Stimulated activated CD8-positive, alpha-beta memory T cell treated with anti-CD3 and anti-CD28 coated beads, Interleukin-12 subunit alpha, Interleukin-12 subunit beta, amount 100 ng/mL, for 4 hours (primary cell): Measurements from ENCODE around the gene CCNA1.

ENCODE experiments used
- DNase-seq: peaks from one replicate; pipeline ENCODE4 v3.0.0-alpha.2; 2020; ENCODE audit warnings: low read depth

Gene CCNA1

GRCh38 chr13:36432106-36432544 is at the start of gene CCNA1:
TSS of gene CCNA1 (plus strand) at chr13:36432495. CDS start at chr13:36433057, 562 bp downstream.
- DNase-seq: no peak

DNA sequence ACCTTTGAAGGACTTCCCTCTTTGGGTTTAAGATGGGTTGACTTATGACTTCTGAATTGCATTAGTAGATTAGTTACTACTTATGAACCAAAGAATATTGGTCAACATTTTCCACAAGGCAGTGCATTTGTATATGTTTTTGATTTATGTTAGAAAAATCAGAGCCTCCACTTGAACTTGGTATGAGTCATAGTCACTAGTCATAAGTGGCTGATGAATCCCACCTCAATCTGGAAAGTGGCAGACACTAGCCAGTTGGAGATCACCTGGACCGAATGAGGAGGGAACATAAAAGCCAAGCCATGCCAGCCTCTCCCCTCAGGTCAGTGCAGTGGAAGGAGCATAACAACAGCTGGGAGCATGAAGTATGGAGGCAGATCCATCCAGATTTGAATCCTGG is 46.8 kb upstream of the CCNA1 start:
- no peak for DNase-seq

DNA sequence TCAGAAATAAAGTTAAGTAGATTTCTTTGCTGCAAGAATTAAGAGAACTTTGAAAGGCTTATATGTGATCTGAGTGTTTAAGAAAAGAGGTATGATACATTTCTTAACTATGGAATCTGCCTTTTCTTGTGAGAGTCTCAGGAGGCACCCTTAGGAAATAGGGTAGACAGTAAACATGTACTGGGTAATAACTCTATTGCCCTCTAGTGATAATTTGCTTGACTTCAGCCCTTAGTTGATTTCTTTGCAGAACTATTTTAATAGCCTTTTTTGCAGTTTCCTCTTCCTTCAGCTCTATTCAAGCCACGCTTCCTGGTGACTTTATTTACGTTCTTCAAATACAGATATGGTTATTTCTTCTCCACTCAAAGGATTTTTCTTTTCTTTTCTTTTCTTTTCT is 37.0 kb upstream of the CCNA1 start:
- no peak for DNase-seq

DNA sequence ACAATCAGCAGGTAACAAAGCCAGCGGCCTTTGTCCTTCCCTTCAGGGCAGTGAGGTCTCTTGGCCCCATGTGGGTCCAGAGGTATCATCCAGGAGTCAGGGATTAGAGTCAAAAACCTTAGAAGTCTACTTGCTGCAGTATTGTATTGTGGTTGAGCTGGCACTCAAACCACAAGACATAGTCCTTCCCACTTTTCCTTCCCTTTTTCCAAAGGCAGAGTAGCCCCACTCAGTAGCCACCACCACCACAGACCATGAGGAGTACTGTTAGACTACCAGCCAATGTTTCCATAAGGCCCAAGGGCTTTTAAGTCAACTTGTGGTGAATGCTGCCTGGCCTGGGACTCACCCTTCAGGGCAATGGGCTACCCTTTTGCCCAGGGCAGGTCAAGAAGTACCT is 27.1 kb upstream of the CCNA1 start:
- DNase-seq: no peak

DNA sequence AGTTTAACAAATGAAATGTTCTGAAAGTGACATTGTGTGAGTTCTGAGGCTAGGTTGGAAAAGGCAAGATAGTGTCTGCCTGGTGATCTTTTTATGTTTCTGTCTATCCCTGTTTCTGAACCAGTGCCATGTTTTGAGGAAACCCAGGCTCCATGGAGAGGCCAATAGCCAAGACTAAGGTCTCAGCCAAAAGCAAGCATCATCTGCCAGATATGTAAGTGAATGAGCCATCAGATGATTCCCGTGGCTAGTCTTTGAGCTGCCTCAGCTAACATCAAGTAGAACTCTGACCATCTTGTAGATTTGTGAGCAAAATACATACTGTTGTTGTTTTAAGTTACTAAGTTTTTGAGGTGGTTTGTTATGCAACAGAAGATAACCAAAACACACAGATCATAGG is 19.6 kb upstream of the CCNA1 start:
- DNase-seq: no peak

DNA sequence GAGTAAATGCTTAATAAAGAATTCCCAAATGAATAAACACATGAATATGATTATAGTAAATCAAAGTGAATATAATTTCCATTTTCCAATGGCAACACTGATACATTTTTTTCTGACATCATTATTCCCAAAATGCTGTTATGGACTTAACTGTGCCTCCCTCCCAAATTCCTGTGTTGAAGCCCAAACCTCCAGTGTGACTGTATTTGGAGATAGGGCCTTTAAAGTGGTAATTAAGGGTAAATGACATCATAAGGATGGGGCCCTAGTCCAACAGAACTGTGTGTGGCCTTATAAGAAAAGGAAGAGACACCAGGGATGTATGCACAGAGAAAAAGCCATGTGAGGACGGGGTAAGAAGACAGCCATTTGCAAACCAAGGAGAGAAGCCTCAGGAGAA is 19.1 kb upstream of the CCNA1 start:
- no peak for DNase-seq

GRCh38 chr13:36414461-36414860 is 17.8 kb upstream of the CCNA1 start:
- no peak for DNase-seq

DNA sequence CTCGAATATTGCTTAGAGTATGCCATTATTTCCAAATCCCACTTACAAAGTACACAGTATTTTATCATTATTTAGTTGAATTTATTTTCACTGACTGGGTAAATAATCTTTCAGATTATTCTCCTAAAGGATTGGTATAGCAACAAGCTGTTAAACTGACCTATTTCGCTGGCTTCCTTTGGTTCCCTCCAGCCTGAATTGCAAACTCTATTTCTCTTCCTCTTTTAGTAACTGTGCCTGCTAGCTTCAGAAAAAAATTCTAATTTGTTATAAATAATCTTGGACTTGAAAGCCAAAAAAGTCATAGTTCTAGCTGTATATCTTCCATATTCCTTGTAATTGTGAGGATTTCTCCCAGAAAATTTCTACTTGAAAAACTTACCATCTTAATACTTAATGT is 15.0 kb upstream of the CCNA1 start:
- DNase-seq: no peak

GRCh38 chr13:36418022-36418805 is 14.1 kb upstream of the CCNA1 start:
- DNase-seq: no peak

DNA sequence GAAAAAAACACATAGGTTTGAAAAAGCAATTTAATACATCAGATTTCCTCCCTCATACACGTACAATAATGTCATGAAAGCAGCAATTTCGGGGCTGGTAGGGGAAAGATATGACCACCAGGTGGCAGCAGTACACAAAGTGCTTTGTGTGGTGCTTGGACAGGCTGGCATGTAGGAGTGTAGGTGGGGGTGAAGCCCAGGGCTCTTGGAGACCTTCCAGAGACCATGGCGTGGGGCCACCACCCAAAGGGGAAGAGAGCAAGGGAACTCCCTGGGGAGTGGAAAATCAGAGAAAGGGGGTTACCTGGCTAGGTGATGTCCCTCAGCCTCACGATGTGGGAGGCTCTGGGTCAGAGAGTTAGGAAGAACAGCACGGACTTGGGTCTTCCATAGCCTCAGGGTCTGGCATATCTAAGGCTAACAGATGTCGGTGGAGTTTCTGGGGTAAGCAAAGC is 11.8 kb upstream of the CCNA1 start:
- DNase-seq: no peak

GRCh38 chr13:36421447-36421846 is 10.8 kb upstream of the CCNA1 start:
- no peak for DNase-seq

- no peak for DNase-seq
Observed at GRCh38 chr13:36428086-36428485, 4.2 kb upstream of the CCNA1 start.

GRCh38 chr13:36430247-36431203 is 1.8 kb upstream of the CCNA1 start:
- DNase-seq: no peak

DNA sequence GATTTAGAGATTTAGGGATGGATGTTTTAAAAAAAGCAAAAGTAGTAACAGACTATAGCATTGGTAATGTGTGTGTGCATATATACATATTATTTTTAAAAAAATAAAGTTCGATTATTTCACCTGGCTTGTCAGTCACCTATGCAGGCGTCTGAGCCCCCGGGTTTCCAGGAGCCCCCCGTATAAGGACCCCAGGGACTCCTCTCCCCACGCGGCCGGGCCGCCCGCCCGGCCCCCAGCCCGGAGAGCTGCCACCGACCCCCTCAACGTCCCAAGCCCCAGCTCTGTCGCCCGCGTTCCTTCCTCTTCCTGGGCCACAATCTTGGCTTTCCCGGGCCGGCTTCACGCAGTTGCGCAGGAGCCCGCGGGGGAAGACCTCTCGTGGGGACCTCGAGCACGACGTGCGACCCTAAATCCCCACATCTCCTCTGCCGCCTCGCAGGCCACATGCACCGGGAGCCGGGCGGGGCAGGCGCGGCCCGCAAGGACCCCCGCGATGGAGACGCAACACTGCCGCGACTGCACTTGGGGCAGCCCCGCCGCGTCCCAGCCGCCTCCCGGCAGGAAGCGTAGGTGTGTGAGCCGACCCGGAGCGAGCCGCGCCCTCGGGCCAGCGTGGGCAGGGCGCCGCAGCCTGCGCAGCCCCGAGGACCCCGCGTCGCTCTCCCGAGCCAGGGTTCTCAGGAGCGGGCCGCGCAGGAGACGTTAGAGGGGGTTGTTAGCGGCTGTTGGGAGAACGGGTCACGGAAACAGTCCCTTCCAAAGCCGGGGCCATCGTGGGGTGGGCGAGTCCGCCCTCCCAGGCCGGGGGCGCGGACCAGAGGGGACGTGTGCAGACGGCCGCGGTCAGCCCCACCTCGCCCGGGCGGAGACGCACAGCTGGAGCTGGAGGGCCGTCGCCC is 840 bp upstream of the CCNA1 start:
- no peak for DNase-seq

DNA sequence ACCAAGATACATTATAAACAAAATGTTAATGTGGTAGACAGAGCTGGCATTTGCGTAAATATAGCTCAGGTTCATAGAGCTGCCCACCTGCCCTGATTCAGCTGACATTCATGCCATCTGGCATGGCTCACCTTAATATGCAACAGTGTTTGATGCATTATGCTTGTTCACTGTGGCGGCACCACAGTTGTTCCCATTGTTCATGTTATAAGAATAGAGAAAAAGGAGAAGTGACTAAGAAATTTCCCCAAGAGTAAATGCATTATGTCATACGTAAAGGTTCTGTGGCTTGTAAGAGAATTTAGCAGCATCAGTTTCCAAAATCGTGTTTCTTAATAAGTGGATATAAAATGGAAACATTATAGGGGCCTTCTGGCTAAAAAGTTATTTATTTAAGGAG is 4.5 kb downstream of the CCNA1 start:
- no peak for DNase-seq

- no peak for DNase-seq
Observed at GRCh38 chr13:36438594-36439483, 6.5 kb downstream of the CCNA1 start.

GRCh38 chr13:36445278-36445677 is 13.0 kb downstream of the CCNA1 start:
- no peak for DNase-seq

DNA sequence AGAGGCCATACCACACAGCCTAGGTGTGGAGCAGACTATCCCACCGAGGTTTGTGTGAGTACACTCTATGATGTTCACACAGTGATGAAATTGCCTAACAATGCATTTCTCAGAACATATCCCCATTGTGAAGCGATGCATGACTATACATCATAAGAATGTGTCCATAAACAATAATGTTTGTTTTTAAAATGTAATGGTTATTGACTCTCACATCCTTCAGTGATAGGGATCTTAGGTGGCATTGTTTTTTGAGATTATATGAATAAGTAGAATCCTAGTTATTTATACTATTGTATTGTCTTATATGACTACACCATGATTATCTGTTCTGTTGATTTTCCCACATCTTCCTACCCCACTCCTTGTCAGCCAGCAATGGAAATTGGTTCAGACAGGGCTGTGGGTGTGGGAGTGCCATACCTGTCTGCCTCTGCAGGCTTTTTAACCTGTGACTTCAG is 13.6 kb downstream of the CCNA1 start:
- DNase-seq: no peak

DNA sequence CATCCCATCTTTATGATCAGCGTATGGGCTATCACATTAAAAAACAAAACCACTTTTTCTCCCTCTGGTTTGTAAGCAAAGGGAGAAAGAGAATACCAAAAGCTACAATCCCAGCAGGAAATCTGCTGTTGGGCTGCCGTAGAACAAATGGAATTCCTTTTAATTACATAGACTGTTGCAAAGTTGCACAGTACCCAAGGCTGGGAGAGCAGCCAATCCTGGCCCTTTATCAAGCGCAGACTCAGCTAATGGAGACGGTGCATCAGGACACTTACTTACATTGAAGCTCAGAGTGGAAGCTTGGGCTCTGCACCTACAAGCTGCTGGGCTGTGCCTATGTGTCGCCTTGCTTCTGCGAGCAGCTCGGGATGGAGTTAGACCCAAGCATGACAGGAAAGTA is 15.2 kb downstream of the CCNA1 start:
- no peak for DNase-seq

- no peak for DNase-seq
Observed at GRCh38 chr13:36450534-36450933, 18.2 kb downstream of the CCNA1 start.

DNA sequence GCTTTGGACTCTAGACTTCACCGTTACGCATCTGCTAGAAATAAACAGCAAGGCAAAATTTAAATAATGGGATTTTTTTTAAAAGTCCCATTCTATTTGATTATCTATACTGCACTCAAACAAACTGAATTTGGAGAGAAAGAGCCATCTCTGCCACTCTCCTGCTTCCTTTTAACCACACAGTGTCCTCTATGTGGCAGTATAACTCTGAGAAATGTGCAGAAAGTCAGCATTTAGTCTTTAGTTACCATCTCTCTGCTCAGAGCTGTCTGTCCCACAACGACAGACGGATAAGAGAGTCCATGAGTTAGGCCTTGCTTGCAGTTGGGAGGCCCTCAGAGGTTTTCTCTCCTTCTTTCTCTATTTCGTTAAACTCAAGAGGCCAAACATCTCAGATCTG is 21.2 kb downstream of the CCNA1 start:
- DNase-seq: no peak
